Left renal cortex interstitium (tissue), 4 donors: Measurements from ENCODE around the gene TCF12. TPM values are rescaled to one million over a fixed set of nuclear protein-coding genes. Genes with fewer than 3 reads are reported as not detected.

Experiments used
- DNase-seq, 4 donors: peaks; one replicate each; pipeline ENCODE4 v3.0.0-alpha.2; 2013; ENCODE audit warnings: low read depth in 4 of 4, low spot score in 2 of 4, missing footprints in 1 of 4
- polyA plus RNA-seq, 4 donors: library from polyadenylated mRNA; unstranded; fragments of 120-200 nt; gene quantifications; one replicate each; pipeline ENCODE4 v1.2.1, GENCODE V29; 2013; ENCODE audit not compliant: insufficient read length in 4 of 4

TCF12 gene
- polyA plus RNA-seq, 4 donors: 153 to 190 (median 164) TPM

DNA sequence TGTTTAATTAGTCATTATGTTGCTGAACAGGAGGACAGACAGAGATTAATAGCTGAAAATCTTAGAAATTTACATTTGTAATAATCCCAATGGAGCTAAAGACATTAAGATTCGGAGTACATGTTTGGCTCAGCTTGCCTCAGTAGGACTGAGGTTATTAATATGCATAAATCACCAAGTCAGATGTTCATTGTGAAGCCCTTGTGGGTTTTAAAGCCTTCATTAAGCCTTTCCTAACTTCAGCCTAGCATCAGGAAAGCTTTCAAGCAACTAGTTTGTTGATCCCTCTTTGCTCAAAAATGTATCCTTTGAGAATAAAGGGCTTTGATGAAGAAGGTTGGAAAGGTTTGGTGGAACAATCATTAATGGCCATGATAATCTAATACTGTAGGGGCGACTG is 279.7 kb downstream of the TCF12 start:
- DNase-seq: no peak

DNA sequence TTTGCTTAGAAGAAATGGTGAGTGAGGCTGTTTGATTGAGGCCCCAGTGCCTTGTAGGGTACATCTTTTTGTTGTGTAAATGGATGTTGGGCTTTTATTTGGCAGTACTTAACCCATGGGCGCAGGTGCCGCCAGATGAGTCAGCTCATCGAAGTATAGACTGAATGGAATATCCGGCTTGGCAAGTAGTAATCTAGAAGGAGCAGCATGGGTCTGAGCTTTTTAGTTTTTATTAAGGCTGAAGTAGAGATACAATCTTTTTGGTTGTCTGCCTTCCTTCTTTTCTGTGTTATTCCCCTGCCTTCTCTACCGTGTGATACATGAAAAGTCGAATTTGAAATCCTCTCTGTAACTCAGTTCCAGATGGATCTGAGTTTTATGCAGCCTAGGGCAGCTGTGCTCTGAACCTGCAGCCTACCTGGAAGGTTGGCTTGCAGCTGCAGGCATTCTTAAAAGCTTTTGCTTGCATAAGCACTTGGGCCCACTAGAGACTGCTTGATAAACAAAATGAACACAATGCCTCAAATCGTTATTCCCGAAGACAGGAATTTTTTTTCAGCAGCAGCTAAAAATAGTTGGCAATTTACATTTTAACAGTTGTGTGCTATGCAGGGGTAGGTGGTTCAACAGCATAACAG is 280.3 kb downstream of the TCF12 start:
- DNase-seq: no peak

DNA sequence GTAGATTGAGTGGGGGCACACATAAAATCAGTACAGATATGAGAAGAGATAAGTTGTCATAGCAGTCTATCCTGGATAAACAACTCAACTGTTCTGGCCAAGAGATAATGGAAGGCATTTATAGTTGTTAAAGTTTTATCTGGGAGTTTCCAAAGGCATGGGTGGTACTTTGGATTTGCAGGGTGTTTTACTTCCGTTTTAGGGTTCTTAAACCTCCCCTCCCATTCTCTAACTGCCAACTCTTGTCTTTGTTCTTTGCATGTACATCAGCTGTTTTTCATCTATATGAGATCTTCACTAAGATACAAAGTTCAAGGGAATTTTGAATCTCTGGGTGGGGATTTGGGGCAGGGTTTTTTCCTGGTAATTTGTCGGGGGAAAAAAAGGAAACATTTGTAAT is 283.1 kb downstream of the TCF12 start:
- DNase-seq: no peak

DNA sequence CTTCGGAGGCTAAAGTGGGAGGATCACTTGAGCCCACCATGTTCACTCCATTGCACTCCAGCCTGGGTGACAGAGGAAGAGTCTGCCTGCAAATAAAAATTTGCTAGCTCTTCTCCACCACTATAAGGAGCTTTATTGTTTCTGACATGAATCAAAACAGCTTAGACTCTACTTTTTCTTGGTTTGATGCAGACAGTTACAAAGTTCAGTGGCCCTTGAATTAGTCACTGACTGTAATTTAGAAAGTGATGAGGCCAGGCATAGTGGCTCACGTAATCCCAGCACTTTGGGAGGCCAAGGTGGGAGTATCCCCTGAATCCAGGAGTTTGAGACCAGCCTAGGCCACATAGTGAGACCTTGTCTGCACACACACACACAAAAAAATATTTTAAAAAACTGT is 285.5 kb downstream of the TCF12 start:
- no peak for DNase-seq

DNA sequence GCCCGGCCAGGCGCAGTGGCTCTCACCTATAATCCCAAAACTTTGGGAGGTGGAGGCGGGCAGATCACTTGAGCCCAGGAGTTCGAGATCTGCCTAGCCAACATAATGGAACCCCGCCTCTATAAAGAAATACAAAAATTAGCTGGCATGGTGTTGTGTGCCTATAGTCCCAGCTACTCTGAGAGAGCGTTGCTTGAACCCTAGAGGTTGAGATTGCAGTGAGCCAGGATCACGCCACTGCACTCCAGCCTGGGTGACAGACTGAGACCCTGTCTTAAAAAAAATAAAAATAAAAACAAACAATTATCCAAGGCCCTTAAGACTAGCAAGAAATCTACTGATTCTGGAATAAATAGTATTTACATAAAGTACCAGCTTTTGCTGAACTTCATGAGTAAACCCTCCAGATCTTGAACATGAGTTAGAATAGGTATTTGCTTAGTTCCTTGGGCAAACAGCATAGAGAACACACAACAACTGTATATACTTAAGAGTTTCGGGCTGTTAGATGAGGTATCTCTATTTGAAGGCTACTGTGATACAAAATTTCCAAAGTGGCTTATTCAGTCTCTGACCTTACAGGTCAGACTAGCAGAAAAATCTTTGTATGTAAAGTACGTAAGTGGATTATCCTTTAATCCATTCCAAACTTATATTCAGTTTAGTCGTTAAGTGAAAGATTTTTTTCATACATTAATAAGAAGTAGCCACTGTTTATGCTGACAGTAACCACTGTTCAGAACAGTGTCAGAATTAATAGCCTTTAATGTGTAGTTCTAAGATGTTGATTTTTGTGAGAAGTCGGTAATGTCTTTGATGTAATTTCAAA is 286.8 kb downstream of the TCF12 start:
- no peak for DNase-seq

DNA sequence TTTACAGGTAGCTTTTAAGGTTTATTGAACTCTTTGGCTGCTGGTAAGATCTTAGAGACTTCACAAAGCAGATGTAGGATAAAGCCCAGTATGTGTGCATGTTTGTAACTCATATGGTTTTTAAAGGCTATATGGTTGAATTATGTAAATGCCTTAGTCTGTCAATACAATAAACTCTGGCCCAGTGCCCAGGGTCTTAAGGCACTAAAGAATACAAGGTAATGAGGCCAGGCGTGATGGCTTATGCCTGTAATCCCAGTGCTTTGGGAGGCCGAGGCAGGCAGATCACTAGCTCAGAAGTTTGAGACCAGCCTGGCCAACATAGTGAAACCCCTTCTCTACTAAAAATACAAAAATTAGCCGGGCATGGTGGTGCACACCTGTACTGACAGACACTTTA is 287.6 kb downstream of the TCF12 start:
- no peak for DNase-seq

DNA sequence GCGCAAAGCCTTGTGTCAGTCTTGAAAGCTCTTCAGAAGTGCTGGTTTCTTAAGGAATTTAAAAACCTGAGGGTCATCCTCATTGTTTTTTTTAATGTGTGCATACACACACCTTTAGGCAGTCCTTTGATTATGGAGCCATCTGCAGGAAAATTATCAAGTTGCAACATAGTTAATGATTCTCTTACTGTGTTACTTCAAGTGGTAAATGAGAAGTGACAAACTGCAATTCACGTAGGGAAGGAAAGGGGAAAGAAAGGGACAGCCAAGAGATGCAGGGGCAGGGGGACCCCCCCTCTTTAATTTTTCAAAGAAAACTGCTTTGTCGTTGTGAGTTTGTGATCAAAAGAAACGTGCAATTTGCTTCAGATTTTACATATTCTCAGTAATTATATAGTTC is 295.4 kb downstream of the TCF12 start:
- peak in 1 of 4 donors; percentile 60 for DNase-seq

DNA sequence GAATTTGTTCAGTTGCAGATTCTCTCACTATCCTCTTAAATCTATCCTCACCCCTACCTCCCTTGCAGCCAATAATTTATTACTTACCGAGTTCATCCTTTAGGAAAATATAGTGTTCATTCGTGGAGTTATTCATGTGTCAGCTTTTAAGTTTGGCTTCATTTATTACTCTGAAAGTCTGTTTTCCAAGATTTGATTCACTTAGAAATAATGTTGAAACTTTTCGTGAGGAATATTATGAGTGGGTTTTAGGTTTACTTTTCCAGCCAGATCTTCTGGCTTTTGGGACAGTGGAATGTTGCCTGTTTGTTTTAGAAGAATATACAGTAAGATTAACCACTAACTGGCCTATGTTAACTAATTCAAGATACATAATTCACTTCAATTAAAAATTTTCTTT is 296.9 kb downstream of the TCF12 start:
- no peak for DNase-seq

DNA sequence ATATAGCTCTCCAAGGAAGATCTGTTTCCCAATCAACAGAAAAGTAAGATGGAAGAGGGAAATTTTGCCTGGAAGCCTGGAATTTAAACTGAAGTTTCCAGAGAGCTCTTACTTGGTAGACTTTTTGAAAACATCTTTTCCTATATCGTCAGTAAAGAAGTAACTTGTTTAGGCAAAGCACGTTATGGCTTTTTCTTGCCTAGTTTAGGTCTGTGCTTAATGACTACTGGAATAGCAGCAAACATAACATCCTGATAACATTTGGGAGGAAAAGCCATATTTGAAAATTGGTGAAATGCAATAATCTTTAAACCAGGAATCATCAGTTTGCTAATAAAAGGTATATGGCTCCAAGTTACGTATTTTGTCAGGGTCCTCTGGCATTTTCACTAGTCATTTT is 297.4 kb downstream of the TCF12 start:
- DNase-seq: no peak

DNA sequence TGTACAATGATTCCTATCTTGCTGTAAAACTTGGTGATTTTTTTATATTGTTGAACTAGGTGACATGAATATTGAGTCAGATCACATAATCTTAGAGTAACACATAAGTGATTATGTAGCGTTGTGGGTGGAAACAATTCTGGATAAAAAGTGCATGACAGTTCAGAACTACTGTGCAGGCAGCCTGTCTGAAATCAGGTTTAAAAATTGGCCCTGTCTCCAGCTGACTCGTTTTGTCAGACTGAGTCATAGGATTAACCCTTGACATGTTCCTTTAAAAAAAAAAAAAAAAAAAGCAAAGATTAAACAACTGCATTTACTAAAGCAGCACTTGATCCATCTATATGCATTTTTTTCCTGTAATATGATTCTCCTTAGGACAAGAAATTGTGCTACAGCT is 297.8 kb downstream of the TCF12 start:
- no peak for DNase-seq

DNA sequence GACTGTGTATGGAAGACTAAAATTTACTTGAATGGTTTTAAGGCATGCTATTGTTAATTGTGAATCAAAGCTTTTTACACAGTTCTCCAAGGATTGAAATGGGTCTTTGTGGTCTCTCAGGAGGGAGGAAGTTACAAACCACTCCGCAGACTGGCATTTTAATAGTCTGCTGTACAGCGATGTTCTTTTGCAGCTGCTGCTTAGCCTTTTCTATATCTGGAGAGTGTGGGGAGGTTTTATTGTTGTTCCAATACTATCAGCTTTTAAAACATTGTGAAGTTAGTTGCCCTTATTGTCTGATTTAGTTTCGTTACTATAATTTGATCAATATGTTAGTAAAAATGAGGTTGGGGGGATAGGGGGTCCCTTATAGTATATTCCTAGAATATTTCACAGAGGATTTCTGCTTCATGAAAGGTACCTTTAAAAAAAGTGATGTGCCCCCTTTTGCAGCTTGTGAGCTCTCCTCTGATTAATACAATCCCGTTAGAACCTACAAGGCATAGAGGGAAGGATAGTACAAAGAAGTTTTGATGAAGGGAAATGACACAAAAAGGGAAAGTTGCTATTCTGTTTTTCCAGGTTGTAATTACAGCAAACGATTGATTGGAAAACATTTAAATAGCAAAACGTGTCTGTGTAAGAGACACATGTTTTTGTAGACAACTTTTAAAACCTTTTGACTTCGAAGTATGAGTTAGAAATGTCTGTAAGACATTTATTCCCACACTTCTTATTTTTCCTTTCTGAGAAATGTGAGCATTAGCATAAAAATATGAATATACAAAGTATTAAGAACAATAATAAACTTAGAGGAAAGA is 299.5 kb downstream of the TCF12 start:
- DNase-seq: peak in 1 of 4 donors; percentile 66

DNA sequence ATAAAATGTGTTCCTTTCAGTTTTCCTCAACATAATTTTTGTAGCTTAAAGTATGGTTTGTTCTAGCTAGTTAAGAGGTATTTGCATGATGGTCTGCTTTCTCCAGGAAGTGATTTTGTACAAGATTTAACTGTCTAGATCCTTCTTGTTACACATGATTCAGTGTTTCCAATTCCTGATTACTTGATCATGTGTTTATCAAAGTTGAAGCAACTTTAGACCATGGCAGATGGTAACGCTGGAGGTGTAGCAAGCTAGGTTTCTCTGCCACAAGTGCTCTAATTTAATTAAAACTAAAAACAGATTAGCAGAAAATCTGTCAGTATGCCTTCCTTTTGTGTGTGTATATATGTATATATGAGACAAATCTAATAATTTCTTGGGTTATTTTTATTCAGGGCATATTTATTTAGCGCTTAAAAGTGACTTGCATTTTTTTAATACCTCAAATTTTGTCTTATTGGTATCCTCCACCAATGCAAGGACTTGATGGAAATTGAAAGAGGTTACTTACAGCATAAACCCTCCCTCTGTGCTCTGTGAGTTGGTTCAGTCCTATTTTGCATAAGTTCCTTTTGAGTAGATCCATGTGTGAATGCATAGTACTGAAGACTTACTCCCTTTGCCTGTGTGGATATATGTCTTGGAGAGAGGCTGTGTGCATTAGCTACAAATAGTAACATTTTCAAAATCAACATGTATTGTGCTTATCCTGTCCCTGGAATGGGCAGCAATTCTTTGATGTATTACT is 300.6 kb downstream of the TCF12 start:
- DNase-seq: peak in 2 of 4 donors; percentile 70 to 79

DNA sequence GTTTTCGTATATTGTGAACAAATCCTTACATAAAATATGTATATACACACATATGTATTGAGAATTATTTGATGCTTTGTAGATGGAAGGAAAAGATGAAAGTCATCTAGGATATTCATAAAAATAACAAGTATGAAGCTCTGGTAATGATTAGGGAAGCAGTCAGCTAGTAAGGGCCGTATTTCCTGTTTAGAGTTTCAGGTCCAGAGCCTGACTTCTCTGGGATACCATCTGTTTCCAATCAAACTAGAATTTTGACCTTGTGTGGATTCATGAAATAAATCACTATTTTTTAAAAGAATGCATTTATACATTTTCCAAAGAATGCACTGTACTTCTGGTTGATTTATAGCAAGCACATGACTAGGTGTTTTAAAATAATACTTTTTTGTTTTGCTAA is 301.8 kb downstream of the TCF12 start:
- DNase-seq: no peak

DNA sequence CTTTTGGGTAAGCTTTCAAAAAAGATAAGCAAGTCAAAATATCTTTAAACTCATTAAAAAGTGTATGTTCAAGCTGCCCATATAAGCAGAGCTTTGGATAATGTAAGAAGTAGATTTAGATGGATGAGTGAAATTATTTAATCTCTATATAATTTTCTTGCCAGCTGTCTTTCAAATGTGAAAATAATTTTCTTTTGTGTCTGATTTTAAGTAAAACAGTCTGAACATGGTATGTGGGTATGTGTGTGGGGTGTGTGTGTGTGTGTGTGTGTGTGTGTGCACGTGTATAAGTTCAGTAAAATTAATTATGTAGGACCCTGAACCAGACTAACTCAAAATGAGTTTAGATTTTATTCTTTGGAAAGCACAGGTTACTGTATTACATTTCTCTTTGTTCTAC is 302.7 kb downstream of the TCF12 start:
- no peak for DNase-seq

DNA sequence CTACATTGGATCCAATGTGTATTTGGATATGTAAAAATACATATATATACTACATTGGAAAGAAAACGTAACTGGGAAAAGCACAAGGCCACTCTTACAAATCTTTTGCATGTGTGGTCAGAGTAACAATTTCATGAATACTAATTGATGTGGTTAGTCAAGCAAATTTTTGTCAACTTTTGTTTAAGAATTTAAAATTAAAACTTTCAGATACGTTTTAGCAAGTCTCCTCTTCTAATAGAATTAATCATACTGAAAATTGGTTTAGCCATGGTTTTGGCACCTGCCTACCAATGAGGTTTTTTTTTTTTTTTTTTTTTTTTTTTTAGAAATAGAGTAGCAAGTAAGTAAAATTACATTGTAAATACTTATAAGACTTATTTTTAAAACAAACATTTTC is 304.9 kb downstream of the TCF12 start:
- no peak for DNase-seq

DNA sequence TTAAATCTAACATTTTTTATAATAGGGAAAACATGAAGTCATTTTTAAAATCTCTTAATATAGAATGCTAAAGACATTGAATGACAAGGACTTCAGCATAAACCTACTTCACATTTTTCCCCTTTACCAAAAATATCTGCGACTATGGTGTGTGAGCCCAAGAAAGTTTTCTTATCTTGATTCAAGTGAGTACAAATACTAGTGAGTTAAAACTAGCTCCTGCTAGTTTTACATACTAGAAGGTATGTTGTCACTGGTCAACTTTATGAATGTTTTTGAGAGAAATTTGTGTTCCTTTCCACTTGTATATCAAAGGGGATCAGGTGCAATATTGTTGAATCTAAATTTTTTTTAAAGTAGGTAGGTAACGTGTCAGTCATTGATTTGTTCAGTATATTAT is 305.4 kb downstream of the TCF12 start:
- no peak for DNase-seq

DNA sequence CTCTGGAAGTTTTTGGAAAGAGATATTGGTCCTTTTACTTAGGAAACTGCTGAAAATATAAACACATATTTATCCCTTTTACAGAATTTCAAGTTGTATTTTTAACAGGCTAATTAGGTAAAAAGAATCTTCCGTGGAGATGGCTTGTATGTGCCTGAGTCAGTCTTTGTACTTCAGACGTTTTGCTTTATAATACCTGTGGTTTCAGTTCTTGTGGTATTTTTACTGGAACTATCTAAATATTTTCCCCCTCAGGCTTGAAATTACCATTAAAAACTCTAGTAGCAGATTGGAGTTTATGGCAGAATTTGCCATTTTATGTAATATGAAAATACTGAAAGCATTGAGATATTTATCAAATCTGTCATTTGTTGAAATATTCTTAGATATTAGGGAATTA is 306.2 kb downstream of the TCF12 start:
- no peak for DNase-seq

DNA sequence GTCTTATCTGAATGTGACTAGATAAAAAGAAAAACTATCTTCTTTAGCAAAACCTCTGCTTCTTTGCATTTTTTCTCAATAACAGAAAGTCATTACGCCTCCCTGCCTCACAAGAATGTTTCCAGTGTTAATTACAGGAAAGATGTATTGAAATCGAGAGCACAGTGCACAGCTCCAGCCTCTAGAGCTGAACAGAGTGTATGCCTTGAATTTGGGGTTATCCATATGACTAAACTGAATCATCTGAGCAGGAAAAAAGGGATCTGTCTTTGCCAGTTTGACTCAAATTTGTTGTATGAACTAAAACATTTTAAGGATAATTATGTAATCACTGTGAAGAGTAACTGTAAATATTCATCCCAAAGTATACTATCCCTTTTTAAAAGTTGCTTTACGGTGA is 308.7 kb downstream of the TCF12 start:
- no peak for DNase-seq

DNA sequence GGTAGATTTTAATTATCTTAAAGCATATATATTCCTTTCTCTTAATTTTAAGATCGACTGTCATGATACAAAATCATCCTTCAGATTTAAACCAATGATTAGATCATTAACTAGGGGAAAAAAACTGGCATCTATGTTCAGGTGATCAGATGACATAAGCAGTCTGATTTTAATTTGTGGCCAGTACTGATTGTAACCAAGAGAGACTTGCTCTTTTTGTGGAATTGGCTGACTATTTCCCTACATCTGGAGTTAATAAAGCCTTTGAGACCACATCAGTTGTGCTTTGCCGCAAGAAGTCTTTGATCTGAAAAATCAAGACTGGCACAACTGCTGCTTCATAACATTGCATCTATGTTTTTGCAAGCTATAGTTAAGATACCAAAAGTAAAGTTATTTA is 309.5 kb downstream of the TCF12 start:
- DNase-seq: no peak

DNA sequence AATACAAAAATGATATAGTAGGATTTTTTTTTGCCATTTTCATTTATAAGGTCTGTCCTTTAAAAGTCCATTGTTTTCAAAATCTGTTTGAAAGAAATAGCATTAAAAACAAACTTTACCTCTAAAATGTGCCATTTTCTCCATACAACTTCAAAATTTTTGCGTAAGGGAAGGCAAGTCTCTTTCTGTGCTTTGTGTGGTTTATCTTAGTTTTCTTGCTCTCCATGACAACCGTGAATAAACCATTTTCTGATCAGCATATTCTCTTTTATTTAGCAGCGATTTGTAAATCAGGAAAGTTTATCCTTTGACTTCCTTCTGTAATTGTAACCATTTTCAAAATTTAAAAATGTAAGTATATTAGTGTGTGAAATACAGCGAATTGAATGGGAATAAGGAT is 310.0 kb downstream of the TCF12 start:
- DNase-seq: no peak

DNA sequence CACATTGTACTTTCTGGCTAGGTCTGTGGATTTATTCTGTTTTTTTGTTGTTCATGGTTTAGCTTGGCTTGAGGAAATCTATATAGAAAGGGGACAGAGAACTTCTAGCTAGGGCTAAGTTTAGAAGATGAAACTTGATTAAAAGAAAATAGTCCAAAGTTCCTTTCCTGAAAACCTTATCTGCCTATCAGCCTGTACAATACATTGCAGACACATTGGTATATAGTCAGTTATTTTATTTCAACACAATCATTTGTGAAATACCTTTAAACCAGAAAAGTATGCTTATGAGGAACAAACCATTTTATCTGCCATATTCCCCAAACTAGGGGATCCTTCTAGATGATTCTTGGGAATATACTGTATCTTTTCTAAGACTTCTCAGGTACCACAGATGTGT is 310.6 kb downstream of the TCF12 start:
- no peak for DNase-seq
